GM18498 (cell line): ENCODE results near the gene ARHGAP6.
A peak's percentile ranks its signal among the peaks of the same experiment; 100 is the strongest.
"Not testable (repeated sequence)": the region's sequence is repeated elsewhere in the genome, so short reads cannot be mapped to it uniquely, and the experiment has no call there.

Experiments
- ATAC-seq: cut with Tn5 transposase; IDR thresholded peaks from one replicate; pipeline ENCODE4 v1.9.1; 2021; ENCODE audit warnings: mild to moderate bottlenecking, moderate library complexity; ENCODE audit not compliant: unreplicated experiment

Gene ARHGAP6

GRCh38 chrX:11531226-11531625 is 134.5 kb downstream of the ARHGAP6 start:
- no peak for ATAC-seq

- ATAC-seq: no peak
These were observed 135.1 kb downstream of the ARHGAP6 start for GRCh38 chrX:11530621-11531020.

DNA sequence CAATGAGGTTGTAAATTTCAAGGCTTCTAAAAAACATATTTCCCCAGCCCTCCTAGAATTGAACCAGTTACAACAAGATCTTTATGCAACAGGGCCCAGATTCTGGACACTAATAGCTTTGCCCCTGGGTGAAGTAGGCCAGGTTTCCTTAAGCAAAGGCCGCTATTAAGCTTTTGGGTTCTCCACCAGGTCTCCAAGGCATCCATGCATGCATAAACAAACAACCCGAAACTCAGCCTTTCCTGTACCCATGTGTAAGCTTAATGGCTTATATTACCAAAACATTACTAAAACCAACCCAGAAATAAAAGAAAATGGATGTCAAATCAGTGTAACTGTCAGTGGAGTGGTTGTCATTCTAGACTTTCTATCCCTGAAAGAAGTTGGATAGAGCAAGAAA is 137.1 kb downstream of the ARHGAP6 start:
- peak; percentile 51 for ATAC-seq

- ATAC-seq: no peak
These were observed 140.0 kb downstream of the ARHGAP6 start for GRCh38 chrX:11525685-11526084.

DNA sequence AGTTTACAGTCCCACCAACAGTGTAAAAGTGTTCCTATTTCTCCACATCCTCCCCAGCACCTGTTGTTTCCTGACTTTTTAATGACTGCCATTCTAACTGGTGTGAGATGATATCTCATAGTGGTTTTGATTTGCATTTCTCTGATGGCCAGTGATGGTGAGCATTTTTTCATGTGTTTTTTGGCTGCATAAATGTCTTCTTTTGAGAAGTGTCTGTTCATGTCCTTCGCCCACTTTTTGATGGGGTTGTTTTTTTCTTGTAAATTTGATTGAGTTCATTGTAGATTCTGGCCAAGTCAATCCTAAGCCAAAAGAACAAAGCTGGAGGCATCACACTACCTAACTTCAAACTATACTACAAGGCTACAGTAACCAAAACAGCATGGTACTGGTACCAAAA is 146.5 kb downstream of the ARHGAP6 start:
- ATAC-seq: not testable (repeated sequence)

- no peak for ATAC-seq
These were observed 155.9 kb downstream of the ARHGAP6 start for GRCh38 chrX:11509786-11510185.

GRCh38 chrX:11504234-11504633 is 161.5 kb downstream of the ARHGAP6 start:
- ATAC-seq: no peak

DNA sequence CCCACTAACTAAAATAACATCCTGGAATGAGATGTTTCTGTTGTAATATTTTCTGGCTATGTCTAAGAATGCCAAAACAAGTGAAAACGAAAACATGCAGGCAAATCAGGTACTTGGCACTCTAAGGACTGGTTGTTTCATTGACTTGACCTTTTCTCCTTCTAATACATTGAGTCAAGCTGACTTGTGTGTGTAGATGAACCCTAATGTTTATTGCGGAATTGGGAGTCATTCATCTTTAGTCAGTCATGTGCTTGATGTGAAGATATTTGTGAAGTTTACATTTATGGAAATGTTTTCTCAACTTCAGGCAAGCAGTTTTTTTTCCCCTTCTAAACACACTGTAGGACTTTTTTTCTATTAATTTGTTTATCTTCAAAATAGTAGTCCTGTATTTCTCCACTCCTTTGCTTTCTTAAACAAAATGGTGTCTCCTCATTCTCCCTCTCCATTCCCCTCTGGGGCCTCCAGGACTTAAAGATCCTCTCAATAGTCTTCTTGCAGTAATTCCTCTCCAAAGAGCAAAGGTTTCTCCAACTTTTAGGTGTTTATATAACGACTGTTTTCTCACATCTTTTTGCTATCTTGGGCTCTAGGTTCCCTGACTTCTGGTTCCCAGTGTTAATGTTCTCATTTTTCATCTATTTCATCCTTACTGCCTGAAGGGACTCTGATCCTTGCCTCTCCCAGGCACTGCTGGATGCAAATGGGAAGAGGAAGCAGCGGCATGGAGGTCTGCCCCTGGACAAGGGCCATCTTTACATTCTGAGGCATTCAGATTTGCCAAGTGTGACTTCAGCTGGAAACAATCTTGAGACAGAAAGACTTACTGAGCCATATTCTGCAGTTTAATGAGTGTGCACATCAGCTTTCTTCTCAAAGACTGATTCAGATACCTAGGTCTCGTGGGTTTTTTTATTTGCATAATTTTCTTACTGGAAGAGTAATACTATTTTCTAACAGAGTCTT is 166.4 kb downstream of the ARHGAP6 start:
- no peak for ATAC-seq

GRCh38 chrX:11491375-11491774 is 174.3 kb downstream of the ARHGAP6 start:
- ATAC-seq: not testable (repeated sequence)

DNA sequence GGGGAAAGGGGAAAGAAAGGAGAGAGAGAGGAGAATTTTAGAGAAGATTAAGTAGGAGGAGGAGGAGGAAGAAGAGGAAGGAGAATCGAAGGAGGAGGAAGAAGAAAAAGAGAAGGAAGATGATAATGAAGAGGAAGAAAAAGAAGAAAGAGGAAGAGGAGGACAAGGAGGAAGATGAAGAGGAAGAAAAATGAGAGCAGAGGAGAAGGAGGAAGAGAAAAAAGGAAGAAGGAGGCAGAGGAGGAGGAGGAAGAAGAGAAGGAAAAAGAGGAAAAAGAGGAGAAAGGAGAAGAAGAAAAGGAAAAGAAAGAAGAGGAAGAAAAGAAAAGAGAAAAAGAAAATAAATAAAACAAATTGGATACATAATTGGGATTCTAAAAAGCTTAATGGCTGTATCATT is 181.4 kb downstream of the ARHGAP6 start:
- ATAC-seq: no peak

GRCh38 chrX:11481035-11481434 is 184.7 kb downstream of the ARHGAP6 start:
- ATAC-seq: no peak

DNA sequence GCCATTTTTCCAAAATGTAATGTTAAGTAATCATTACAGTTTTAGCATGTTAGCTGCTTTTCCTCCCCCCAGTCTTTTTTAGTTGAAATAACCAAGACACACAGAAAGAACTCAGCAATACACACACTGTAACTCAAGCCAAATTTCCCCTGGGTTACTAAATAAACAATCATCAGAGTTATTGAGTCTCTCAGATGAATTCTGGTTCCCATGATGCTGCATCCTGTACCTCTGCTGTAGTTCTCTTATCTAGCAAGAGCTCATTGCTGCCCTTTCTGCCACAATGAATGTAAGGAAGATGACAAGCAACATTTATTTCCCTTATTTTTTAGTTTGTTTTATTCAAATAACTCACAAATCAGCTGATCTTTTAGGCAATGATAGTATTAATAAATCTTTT is 185.1 kb downstream of the ARHGAP6 start:
- ATAC-seq: no peak

- no peak for ATAC-seq
These were observed 186.8 kb downstream of the ARHGAP6 start for GRCh38 chrX:11478911-11479310.

- ATAC-seq: no peak
These were observed 187.7 kb downstream of the ARHGAP6 start for GRCh38 chrX:11478026-11478425.

DNA sequence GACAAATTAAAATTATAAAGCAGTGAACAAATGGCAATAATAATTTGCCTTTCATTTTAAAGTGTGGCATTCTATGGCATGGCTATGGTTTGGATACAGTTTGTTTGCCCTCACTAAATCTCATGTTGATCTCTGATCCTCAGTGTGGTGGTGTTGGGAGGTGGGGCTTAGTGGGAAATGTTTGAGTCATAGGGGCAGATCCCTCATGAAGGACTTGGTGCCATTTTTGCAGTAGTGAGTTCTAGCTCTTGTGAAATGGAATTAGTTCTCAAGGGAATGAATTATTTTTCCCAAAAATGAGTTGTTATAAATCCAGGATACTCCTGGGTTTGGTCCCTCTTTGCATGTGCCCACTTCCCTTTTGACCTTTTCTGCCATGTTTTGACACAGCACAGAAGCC is 191.1 kb downstream of the ARHGAP6 start:
- no peak for ATAC-seq

GRCh38 chrX:11474021-11474420 is 191.7 kb downstream of the ARHGAP6 start:
- no peak for ATAC-seq

DNA sequence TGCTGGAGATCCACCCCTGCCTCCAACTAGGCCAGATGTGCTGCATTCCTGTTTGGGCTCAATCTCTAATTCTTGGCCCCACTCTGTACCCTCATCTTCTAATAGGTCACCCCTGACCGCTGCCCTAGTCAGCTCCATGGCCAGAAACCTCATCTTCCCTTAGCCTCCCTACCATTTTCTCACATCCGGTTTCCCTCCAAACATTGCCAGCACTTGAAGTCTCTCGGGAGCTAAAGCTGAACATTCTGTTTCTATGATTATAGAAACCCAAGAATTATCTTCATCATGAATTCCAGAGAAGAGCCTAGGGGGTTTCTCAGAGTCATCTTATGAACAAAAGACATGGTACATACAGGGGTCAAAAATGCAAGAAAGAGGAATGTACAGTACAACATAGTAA is 192.8 kb downstream of the ARHGAP6 start:
- no peak for ATAC-seq

- no peak for ATAC-seq
These were observed 193.3 kb downstream of the ARHGAP6 start for GRCh38 chrX:11472381-11472780.

GRCh38 chrX:11470250-11470974 is 195.3 kb downstream of the ARHGAP6 start:
- no peak for ATAC-seq

GRCh38 chrX:11465648-11466411 is 199.9 kb downstream of the ARHGAP6 start:
- no peak for ATAC-seq

GRCh38 chrX:11464836-11465463 is 200.8 kb downstream of the ARHGAP6 start:
- ATAC-seq: no peak
